Natural killer cell (primary cell): ENCODE results near the gene FTCD. TPM values are rescaled to one million over a fixed set of nuclear protein-coding genes. Genes with fewer than 3 reads are reported as not detected.

ENCODE experiments used
- ATAC-seq, 3 donors: fragments of 150-1000 bp in 2 of 3; fragments of 200-7000 bp in 1 of 3; cut with Tn5 transposase; 1 replicate in 1 of 3; 2 replicates in 2 of 3; pipeline ENCODE4 v1.10.0; 2021; ENCODE audit warnings: mild to moderate bottlenecking in 2 of 3, moderate library complexity in 2 of 3
- DNase-seq, 2 donors: peaks; one replicate each; pipeline versions ENCODE4 v3.0.0 to v3.0.0-alpha.2; 2013 to 2021; ENCODE audit warnings: mixed read lengths in 1 of 2
- H3K27ac ChIP-seq: one replicate; pipeline ENCODE4 v1.5.1; 2013; ENCODE audit warnings: mild to moderate bottlenecking, low read length
- H3K27me3 ChIP-seq: one replicate; pipeline ENCODE4 v1.6.1; 2013; ENCODE audit warnings: low read length; ENCODE audit not compliant: control insufficient read depth, insufficient read depth
- H3K36me3 ChIP-seq: one replicate; pipeline ENCODE4 v1.6.1; 2013; ENCODE audit warnings: low read length; ENCODE audit not compliant: control insufficient read depth, insufficient read depth
- H3K4me1 ChIP-seq: one replicate; pipeline ENCODE4 v1.6.1; 2013; ENCODE audit warnings: low read length; ENCODE audit not compliant: control insufficient read depth, insufficient read depth
- H3K4me3 ChIP-seq: one replicate; pipeline ENCODE4 v1.5.1; 2013; ENCODE audit warnings: low read length
- H3K9me3 ChIP-seq: one replicate; pipeline ENCODE4 v1.6.1; 2013; ENCODE audit warnings: low read length; ENCODE audit not compliant: control insufficient read depth, insufficient read depth
- H3K27ac Mint-ChIP-seq, 2 donors: one replicate each; pipeline ENCODE4 v1.8.0; 2022; ENCODE audit warnings: mild to moderate bottlenecking in 2 of 2, mixed read lengths in 2 of 2, moderate library complexity in 1 of 2
- H3K27me3 Mint-ChIP-seq, 2 donors: one replicate each; pipeline ENCODE4 v1.8.0; 2022; ENCODE audit warnings: low read depth in 2 of 2, mixed read lengths in 2 of 2
- H3K36me3 Mint-ChIP-seq: one replicate; pipeline ENCODE4 v1.8.0; 2022; ENCODE audit warnings: mixed read lengths
- H3K4me1 Mint-ChIP-seq, 2 donors: one replicate each; pipeline ENCODE4 v1.8.0; 2022; ENCODE audit warnings: mixed read lengths in 2 of 2
- H3K4me3 Mint-ChIP-seq: one replicate; pipeline ENCODE4 v1.8.0; 2022; ENCODE audit warnings: mild to moderate bottlenecking, moderate library complexity, mixed read lengths
- H3K9me3 Mint-ChIP-seq, 2 donors: one replicate each; pipeline ENCODE4 v1.8.0; 2022; ENCODE audit warnings: mixed read lengths in 2 of 2
- CTCF ChIP-seq: fragments of 200-600 bp; IDR thresholded peaks from one replicate; pipeline ENCODE4 v1.8.0; 2022; ENCODE audit warnings: antibody characterized with exemption
- WGBS: methylation state at CpG from one replicate; pipeline ENCODE4 v1.1.7; 2013; ENCODE audit warnings: missing lambda C conversion rate; ENCODE audit not compliant: insufficient coverage; 5-methylcytosine and 5-hydroxymethylcytosine counted together
- intact Hi-C: fragments of 100-400 bp; cut with micrococcal nuclease; formaldehyde crosslinking; loops from one replicate; pipeline ENCODE4 v1.14.2; 2022
- total RNA-seq, 4 donors: library from RNA; stranded (reverse); fragments of 120-200 nt in 1 of 4; gene quantifications; one replicate each; pipeline versions ENCODE4 v1.2.3 to v1.2.4, GENCODE V29; 2013 to 2022

Gene FTCD
- total RNA-seq, 3 donors from 2014 or later (not counting 1 experiment from before 2014, with no cell fraction given) = 0.34 TPM; not detected in 2

DNA sequence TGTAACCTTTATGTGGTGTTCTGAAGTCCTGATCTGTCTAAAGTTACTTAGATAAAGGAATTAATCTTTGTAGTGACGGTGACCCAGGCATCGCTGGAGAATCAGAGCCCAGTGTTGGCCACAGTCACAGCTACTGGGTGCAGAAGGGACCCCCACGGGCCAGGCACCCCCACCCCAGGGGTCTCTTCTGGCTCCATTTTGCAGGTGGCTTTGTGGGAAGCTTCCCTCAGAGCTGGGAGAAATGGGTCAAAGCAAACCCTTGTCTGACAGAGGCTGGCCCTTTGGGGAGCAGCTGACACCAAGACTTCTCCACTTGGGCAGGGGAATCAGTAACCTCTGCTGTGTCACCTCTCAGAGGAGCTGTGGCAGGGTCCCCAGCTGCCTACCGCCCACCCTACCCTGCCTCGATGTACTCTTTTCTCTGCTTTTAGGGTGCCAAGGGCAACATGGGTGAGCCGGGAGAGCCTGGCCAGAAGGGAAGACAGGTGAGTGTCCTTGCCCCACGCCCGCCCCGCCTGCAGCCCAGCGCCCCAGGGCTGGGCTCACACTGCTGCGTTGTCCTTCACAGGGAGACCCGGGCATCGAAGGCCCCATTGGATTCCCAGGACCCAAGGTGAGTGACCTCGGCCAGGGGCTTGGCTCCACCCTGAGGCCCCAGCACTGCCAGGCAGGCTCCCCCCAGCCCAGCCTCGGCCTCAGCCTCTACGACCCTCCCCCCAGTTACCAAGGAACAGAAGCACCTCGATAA, 39.8 kb downstream of the FTCD start:
- H3K27ac Mint-ChIP-seq = no peak overlapping the region
- TF ChIP-seq CTCF = no peak
- H3K27me3 ChIP-seq = no peaks in the 10 kb centered on the region
- H3K27ac ChIP-seq = no peak overlapping the region
- no peak overlapping the region for H3K4me3 ChIP-seq
- no peaks in the 10 kb centered on the region for H3K27me3 Mint-ChIP-seq
- intact Hi-C loops = no loop called here
- ATAC-seq = no peak
- 91% methylated on average over 17 of the region's 17 CpGs for WGBS
- H3K36me3 Mint-ChIP-seq = no peaks in the 10 kb centered on the region
- no peaks in the 10 kb centered on the region for H3K4me1 Mint-ChIP-seq
- no peak overlapping the region for H3K4me3 Mint-ChIP-seq
- no peaks in the 10 kb centered on the region for H3K4me1 ChIP-seq
- H3K9me3 Mint-ChIP-seq = no peaks in the 10 kb centered on the region
- peaks cover 4% of the 10 kb centered on the region for H3K9me3 ChIP-seq
- no peak for DNase-seq
- no peaks in the 10 kb centered on the region for H3K36me3 ChIP-seq

- no peak for DNase-seq
- WGBS = 90% methylated on average over 4 of the region's 4 CpGs
- H3K9me3 ChIP-seq = peaks cover 4% of the 10 kb centered on the region
- Mint-ChIP-seq H3K27me3 (no peaks in the 10 kb centered on the region), H3K9me3 (no peaks in the 10 kb centered on the region), H3K4me3 (no peak overlapping the region), H3K36me3 (no peaks in the 10 kb centered on the region), H3K27ac (no peak overlapping the region), H3K4me1 (no peaks in the 10 kb centered on the region)
- no peaks in the 10 kb centered on the region for H3K36me3 ChIP-seq
- no peak overlapping the region for H3K4me3 ChIP-seq
- no peaks in the 10 kb centered on the region for H3K4me1 ChIP-seq
- H3K27ac ChIP-seq = no peak overlapping the region
- intact Hi-C loops = no loop called here
- ATAC-seq = no peak
- no peaks in the 10 kb centered on the region for H3K27me3 ChIP-seq
- TF ChIP-seq CTCF = no peak
These were observed 40.4 kb downstream of the FTCD start for GRCh38 chr21:46114963-46115362.

DNA sequence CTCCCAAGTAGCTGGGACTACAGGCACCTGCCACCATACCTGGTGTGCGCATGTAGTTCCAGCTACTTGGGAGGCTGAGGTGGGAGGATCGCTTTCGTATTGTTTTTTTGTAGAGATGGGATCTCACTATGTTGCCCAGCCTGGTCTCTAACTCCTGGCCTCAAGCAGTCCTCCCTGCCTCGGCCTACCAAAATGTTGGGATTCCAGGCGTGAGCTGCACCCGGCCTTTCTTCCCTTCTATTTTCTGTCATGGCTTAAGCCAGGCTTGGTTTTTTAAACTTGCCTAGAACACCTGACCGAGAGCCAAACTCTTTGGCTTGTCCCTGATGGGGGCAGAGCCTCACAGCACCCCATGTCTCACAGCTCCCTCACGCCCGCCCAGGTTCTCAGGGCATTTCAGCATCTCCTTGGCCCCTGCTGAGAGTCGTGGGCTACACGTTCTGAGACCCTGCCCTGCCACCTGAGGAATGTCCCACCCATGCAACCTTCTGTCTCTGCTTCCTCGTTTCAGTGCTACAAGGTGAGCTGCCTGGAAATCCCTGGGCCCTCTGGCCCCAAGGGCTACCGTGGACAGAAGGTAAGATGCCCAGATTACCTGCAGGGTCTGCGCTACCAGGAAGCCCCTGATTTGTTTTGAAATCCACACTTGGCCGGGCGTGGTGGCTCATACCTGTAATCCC, 41.7 kb downstream of the FTCD start:
- Mint-ChIP-seq H3K4me1 (no peaks in the 10 kb centered on the region), H3K27me3 (no peaks in the 10 kb centered on the region), H3K4me3 (no peak overlapping the region), H3K36me3 (no peaks in the 10 kb centered on the region), H3K27ac (no peak overlapping the region), H3K9me3 (no peaks in the 10 kb centered on the region)
- intact Hi-C loops = no loop called here
- H3K9me3 ChIP-seq = peaks cover 4% of the 10 kb centered on the region
- no peak overlapping the region for H3K4me3 ChIP-seq
- no peaks in the 10 kb centered on the region for H3K27me3 ChIP-seq
- peak in 1 of 2 donors; percentile 11 for DNase-seq
- WGBS = 91% methylated on average over 16 of the region's 16 CpGs
- TF ChIP-seq CTCF = no peak
- no peaks in the 10 kb centered on the region for H3K36me3 ChIP-seq
- ATAC-seq = no peak
- no peak overlapping the region for H3K27ac ChIP-seq
- no peaks in the 10 kb centered on the region for H3K4me1 ChIP-seq
